GM12878 (cell line): Measurements from ENCODE around the gene STK32B. TPM values are rescaled to one million over a fixed set of nuclear protein-coding genes. Genes with fewer than 3 reads are reported as not detected.

Experiments used
- ATAC-seq: fragments of 200-7000 bp; cut with Tn5 transposase; 3 replicates; pipeline ENCODE4 v1.9.1; 2020; ENCODE audit warnings: mild to moderate bottlenecking, moderate library complexity
- BruUV-seq: library from RNA; stranded (reverse); fragments of 400-500 nt; replicated peaks from 2 replicates; lab custom pipeline; 2021; lab: Mats Ljungman, UMichigan
- CTCF ChIA-PET: fragments of 300-600 bp; sonication (Branson Sonifier 250); formaldehyde crosslinking; extraction: SDS; loops from one replicate; lab custom pipeline; 2021; ENCODE audit warnings: inconsistent platforms; lab: Yijun Ruan, JAX
- POLR2A ChIA-PET: fragments of 350-600 bp; formaldehyde crosslinking; extraction: SDS; loops from one replicate; lab custom pipeline; 2021; ENCODE audit warnings: inconsistent platforms; lab: Charles Lee
- RAD21 ChIA-PET: fragments of 300-600 bp; sonication (Branson Sonifier 250); formaldehyde crosslinking; loops from one replicate; lab custom pipeline; 2023; ENCODE audit warnings: antibody characterized with exemption; ENCODE audit not compliant: unreplicated experiment; lab: Charles Lee
- SMC1A ChIA-PET: fragments of 300-600 bp; sonication (Branson Sonifier 250); formaldehyde crosslinking; loops from one replicate; lab custom pipeline; 2023; ENCODE audit not compliant: unreplicated experiment, uncharacterized antibody; lab: Charles Lee
- DNase-seq: peaks from one replicate; pipeline ENCODE4 v3.0.0-alpha.2; 2011; ENCODE audit warnings: low read depth, low spot score
- FAIRE-seq: peaks from 3 replicates; lab custom pipeline; 2011; peaks lifted over from hg19 to GRCh38; lab: Jason Lieb, UNC
- H2AFZ ChIP-seq: 2 replicates; pipeline ENCODE4 v1.6.0; 2011; ENCODE audit warnings: low read depth, low read length, control low read depth; ENCODE audit not compliant: control insufficient read depth
- H3K27ac ChIP-seq: 2 replicates; pipeline ENCODE4 v1.5.1; 2011; ENCODE audit warnings: control low read depth; ENCODE audit not compliant: control insufficient read depth, insufficient read depth
- H3K27me3 ChIP-seq, 2 experiments: replicated peaks in 1 of 2; 2 replicates each; pipeline versions ENCODE4 v1.6.0 to v1.6.1; 2011; ENCODE audit warnings: low read length in 1 of 2; ENCODE audit not compliant: control insufficient read depth in 2 of 2, insufficient read depth in 2 of 2
- H3K36me3 ChIP-seq, 2 experiments: 2 replicates each; pipeline ENCODE4 v1.5.1; 2011; ENCODE audit warnings: low read length in 1 of 2; ENCODE audit not compliant: control insufficient read depth in 2 of 2, insufficient read depth in 2 of 2
- H3K4me1 ChIP-seq: 2 replicates; pipeline ENCODE4 v1.6.1; 2011; ENCODE audit warnings: mild to moderate bottlenecking, low read length, moderate library complexity, mixed read lengths; ENCODE audit not compliant: control insufficient read depth, insufficient read depth
- H3K4me2 ChIP-seq: 2 replicates; pipeline ENCODE4 v1.6.0; 2011; ENCODE audit warnings: control low read depth; ENCODE audit not compliant: control insufficient read depth, insufficient read depth
- H3K4me3 ChIP-seq: fragments of 200-600 bp; sonication (generic); 2 replicates; pipeline ENCODE4 v1.5.1; 2016
- H3K79me2 ChIP-seq: 2 replicates; pipeline ENCODE4 v1.6.0; 2011; ENCODE audit warnings: low read length; ENCODE audit not compliant: control insufficient read depth, insufficient read depth
- H3K9ac ChIP-seq: 2 replicates; pipeline ENCODE4 v1.8.0; 2011; ENCODE audit warnings: low read length, control low read depth, mixed read lengths; ENCODE audit not compliant: control insufficient read depth, insufficient read depth
- H3K9me3 ChIP-seq: replicated peaks from 3 replicates; pipeline ENCODE4 v1.5.1; 2011; ENCODE audit warnings: mild to moderate bottlenecking, low read length; ENCODE audit not compliant: control insufficient read depth, insufficient read depth
- H4K20me1 ChIP-seq: 2 replicates; pipeline ENCODE4 v1.6.0; 2011; ENCODE audit not compliant: control insufficient read depth, insufficient read depth
- BRCA1 ChIP-seq: IDR thresholded peaks from 2 replicates; pipeline ENCODE4 v1.6.1; 2011; ENCODE audit warnings: low read depth, low read length, improper control_type of control experiment
- CREM ChIP-seq: IDR thresholded peaks from 2 replicates; pipeline ENCODE4 v1.6.1; 2014; ENCODE audit warnings: antibody characterized with exemption, low read depth
- EGR1 ChIP-seq, 2 experiments: IDR thresholded peaks; 1 replicate in 1 of 2; 2 replicates in 1 of 2; pipeline ENCODE4 v1.6.1; 2011 to 2012; ENCODE audit warnings: low read depth in 2 of 2, low read length in 2 of 2, borderline replicate concordance in 1 of 2, mild to moderate bottlenecking in 1 of 2, moderate library complexity in 1 of 2
- HCFC1 ChIP-seq: fragments of 150-350 bp; IDR thresholded peaks from 2 replicates; pipeline ENCODE4 v1.6.1; 2014; ENCODE audit warnings: low read length
- HDAC6 ChIP-seq: fragments of 200-600 bp; sonication (generic); IDR thresholded peaks from one replicate; pipeline ENCODE4 v1.8.0; 2017; ENCODE audit warnings: antibody characterized with exemption; ENCODE audit not compliant: unreplicated experiment
- IRF4 ChIP-seq: IDR thresholded peaks from 2 replicates; pipeline ENCODE4 v1.6.1; 2011; ENCODE audit warnings: low read depth, low read length
- KDM1A ChIP-seq: fragments of 200-600 bp; sonication (generic); IDR thresholded peaks from 2 replicates; pipeline ENCODE4 v1.6.1; 2016; ENCODE audit warnings: borderline replicate concordance
- MXI1 ChIP-seq: fragments of 150-350 bp; IDR thresholded peaks from 2 replicates; pipeline ENCODE4 v1.6.1; 2011; ENCODE audit warnings: low read depth, mild to moderate bottlenecking, inconsistent platforms, low read length, improper control_type of control experiment
- NFYA ChIP-seq: IDR thresholded peaks from 2 replicates; pipeline ENCODE4 v1.6.1; 2011; ENCODE audit warnings: low read depth, mild to moderate bottlenecking, low read length, improper control_type of control experiment, borderline replicate concordance
- TARDBP ChIP-seq: IDR thresholded peaks from 2 replicates; pipeline ENCODE4 v1.6.1; 2016; ENCODE audit warnings: borderline replicate concordance
- TCF7 ChIP-seq: IDR thresholded peaks from 2 replicates; pipeline ENCODE4 v1.6.1; 2014; ENCODE audit warnings: antibody characterized with exemption, borderline replicate concordance
- ZNF274 ChIP-seq: IDR thresholded peaks from one replicate; pipeline ENCODE4 v1.8.0; 2011; ENCODE audit not compliant: insufficient read length, insufficient read depth
- WGBS: methylation state at CpG from one replicate; pipeline ENCODE4 v1.1.6; 2016; ENCODE audit warnings: low lambda C conversion rate; ENCODE audit not compliant: insufficient replicate concordance, insufficient coverage; ENCODE audit errors: missing lambda C conversion rate; 5-methylcytosine and 5-hydroxymethylcytosine counted together
- in situ Hi-C: fragments of 300-500 bp; cut with MboI; formaldehyde crosslinking; loops from 9 replicates; pipeline ENCODE4 v1.14.3; 2018; ENCODE audit warnings: mixed read lengths
- intact Hi-C: fragments of 100-400 bp; cut with micrococcal nuclease; formaldehyde crosslinking; loops from one replicate; pipeline ENCODE4 v1.14.2; 2022; ENCODE audit not compliant: unreplicated experiment
- polyA plus RNA-seq, 11 experiments: library from polyadenylated mRNA; depleted of rRNA in 4 of 11; unstranded in 6 of 11; stranded (reverse) in 5 of 11; fragments of >200 nt; fragmentation: Nextera tagmentation in 4 of 11; fragmentation: Illumina TruSeq in 1 of 11; extraction: Ambion mirVana in 4 of 11; extraction: Trizol in 1 of 11; gene quantifications; 1 replicate in 1 of 11; 2 replicates in 10 of 11; pipeline versions ENCODE4 v1.2.1 to v1.2.3, GENCODE V29; 2011 to 2016; ENCODE audit warnings: inconsistent platforms in 2 of 11, missing spikeins in 2 of 11, low read depth in 1 of 11
- total RNA-seq, 4 experiments: library from RNA; depleted of rRNA in 3 of 4; stranded (reverse); fragments of >200 nt in 3 of 4; fragmentation: Illumina TruSeq in 1 of 4; extraction: Trizol in 1 of 4; gene quantifications; 2 replicates each; pipeline versions ENCODE4 v1.2.1 to v1.2.3, GENCODE V29; 2013 to 2021
- TF ChIP-seq, protein P1 (sequence below): fragments of 450-650 bp; IDR thresholded peaks from 2 replicates; pipeline ENCODE4 v1.6.1; 2017; ENCODE audit warnings: mild to moderate bottlenecking, low read depth, inconsistent platforms; ENCODE audit not compliant: poor library complexity, severe bottlenecking

The STK32B gene
- total and polyA plus RNA-seq, 10 of the 15 experiments (the other 5 are each of a cell fraction or from before 2014, with no cell fraction given) = 0.04 to 0.12 (median 0.08) TPM; not detected in 7

DNA sequence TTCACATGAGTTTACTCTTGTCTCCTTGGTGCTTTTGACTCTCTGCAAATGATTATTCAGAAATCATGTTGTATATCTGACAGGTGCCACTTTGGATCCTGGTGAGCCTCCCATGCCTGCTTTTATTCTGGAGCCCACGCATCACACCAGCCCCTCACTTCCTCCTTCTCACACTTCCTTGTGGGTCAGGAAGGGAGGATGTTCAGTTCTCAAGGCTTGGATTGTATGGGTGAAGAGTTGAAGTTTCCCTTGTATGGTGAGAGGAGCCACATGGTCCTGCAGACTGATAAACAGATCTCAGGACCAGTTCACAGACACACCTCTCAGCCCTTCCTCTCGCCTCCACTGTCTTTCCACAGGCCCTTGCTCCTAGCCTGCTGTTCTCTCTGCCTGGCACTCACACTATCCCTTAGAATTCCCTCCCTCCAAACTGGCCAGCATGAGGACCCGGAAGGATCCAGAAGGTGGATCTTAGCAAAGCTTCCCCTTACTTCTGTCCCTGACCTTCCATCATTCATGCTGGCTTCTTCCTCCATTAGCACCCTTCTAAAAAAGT, 92.1 kb downstream of the STK32B start:
- no peak overlapping the region for H3K27ac ChIP-seq
- ChIA-PET RAD21 (no interaction called here), POLR2A (no interaction called here), SMC1A (no interaction called here), CTCF (no interaction called here)
- in situ Hi-C loops = no loop called here
- H3K9ac ChIP-seq = no peak overlapping the region
- no peak overlapping the region for H3K4me2 ChIP-seq
- no peaks in the 10 kb centered on the region for H3K9me3 ChIP-seq
- no peaks in the 10 kb centered on the region for H4K20me1 ChIP-seq
- DNase-seq = no peak
- intact Hi-C loops = loop anchor here (10.0 kb wide), 1 partner anchor 149 kb away; no protein-coding TSS in a partner anchor
- WGBS = 0% methylated on average over 3 of the region's 3 CpGs
- no peaks in the 10 kb centered on the region for H3K36me3 ChIP-seq
- H2AFZ ChIP-seq = no peak overlapping the region
- TF ChIP-seq, protein P1, sequence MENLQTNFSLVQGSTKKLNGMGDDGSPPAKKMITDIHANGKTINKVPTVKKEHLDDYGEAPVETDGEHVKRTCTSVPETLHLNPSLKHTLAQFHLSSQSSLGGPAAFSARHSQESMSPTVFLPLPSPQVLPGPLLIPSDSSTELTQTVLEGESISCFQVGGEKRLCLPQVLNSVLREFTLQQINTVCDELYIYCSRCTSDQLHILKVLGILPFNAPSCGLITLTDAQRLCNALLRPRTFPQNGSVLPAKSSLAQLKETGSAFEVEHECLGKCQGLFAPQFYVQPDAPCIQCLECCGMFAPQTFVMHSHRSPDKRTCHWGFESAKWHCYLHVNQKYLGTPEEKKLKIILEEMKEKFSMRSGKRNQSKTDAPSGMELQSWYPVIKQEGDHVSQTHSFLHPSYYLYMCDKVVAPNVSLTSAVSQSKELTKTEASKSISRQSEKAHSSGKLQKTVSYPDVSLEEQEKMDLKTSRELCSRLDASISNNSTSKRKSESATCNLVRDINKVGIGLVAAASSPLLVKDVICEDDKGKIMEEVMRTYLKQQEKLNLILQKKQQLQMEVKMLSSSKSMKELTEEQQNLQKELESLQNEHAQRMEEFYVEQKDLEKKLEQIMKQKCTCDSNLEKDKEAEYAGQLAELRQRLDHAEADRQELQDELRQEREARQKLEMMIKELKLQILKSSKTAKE = no peak
- TF ChIP-seq MXI1 (no peak), HCFC1 (no peak), BRCA1 (no peak), TARDBP (no peak), ZNF274 (no peak), CREM (no peak), IRF4 (no peak), TCF7 (no peak), KDM1A (no peak), NFYA (no peak), HDAC6 (no peak), EGR1 (IDR thresholded peaks at IDR 0.05; ENCODE audit: borderline replicate concordance in 1 of 2, low read depth in 2 of 2, low read length in 2 of 2) (no peak)
- H3K79me2 ChIP-seq = no peaks in the 10 kb centered on the region
- no peaks in the 10 kb centered on the region for H3K4me1 ChIP-seq
- no TSS peak for BruUV-seq
- FAIRE-seq = no peak
- H3K4me3 ChIP-seq = no peak overlapping the region
- no peak for ATAC-seq
- H3K27me3 ChIP-seq = no peaks in the 10 kb centered on the region
